Measurements from ENCODE around the gene GRIP2.

Gene GRIP2

DNA sequence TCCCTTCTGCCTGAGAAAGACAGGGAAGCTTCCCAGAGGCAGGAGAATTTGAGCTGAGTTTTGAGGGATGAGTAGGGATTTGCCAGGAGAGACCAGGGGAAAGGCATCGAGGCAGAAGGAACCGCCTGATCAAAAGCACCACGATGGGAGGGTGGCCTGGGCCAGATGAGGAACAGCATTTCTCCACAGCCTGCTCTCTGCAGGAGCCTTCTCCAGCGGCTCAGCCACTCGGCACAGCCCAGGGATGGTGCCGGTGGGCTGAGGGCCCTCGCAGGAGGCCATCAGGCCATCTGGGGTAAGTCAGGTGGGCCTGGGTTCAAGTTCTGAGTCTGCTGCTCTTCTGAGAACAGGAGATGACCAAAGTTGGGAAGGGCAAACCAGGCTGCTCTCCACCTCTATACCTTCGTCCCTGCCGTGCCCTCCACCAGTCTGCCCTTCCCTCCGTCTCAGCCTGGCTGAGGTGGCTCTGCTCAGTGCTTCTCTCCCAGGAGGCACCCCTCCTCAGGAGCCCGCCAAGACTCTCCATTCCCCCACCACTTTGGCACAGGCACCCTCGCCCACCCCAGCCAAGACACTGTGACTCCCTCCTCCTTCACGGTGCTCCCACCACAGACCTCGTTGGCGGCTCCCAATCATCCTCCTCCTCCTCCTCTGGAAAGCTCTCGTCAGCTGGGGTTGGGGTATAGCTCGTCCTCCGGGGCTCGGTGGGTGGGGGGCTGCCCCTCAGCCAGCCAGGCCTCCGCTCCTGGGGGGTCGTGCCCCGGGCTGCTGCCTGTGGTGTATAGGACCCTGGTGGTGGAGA, 34.9 kb downstream of the GRIP2 start:
- no peak for DNase-seq

DNA sequence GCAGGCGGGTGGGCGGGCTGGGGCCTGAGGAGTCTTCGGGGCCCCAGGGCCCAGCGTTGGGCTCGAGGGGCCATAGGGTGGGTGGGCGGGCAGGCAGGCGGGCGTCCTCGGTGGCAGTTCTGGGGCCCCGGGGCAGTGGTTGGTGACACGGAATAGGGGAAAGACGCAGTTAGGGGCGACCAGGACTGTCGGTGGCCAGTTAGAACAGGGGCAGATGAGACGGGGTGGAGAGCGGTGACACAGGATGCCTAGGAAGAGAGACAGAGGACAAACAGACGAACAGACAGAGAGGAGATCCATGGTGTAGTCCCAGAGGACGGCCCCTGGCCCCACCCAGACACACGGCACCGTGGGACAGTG, 36.5 kb downstream of the GRIP2 start:
- DNase-seq = no peak

DNA sequence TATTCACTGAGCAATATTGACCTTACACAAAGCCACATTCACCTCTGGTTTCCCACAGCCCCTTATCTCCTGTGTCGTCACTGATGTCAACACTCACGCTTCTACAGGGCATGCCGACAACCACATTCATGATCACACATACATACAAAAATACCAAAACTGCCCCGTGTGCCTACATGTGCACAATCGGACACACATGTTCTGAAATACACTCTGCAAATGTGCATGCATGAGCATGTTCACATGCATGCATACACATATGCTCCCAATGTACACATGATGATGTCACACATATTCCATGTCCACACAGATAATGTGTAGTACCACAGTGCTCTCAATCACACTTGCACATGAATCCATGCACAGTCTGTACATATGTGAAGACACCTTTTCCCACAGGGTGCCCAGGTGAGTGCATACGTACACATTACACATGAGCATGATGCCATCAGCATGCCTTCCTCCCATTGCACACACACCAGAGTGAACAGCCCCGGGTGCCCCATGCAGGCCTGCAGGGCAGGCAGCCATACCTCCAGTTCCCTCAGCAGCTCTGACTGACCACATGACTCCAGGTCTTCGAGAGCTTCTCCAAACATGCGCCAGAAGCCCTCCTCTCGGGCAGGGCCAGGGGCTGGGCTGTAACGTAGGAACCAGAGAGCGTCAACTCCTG, 37.0 kb downstream of the GRIP2 start:
- DNase-seq = no peak

DNA sequence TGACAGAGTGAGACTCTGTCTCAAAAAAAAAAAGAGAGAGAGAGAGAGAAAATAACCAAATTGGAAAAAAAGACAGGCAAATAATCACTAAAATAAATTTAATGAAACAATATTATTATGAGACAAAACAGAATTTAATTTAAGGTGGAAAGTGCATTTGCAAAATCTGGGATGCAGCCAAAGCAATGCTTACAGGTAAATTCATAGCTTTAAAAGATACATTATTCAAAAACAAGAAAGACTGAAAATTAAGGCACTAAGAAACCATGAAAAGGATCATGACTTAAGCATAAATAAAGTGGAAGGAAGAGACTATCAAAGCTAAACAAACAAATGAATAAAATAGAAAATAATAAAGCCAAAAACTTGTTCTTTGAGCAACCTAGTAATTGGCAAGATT, 37.7 kb downstream of the GRIP2 start:
- no peak for DNase-seq

DNA sequence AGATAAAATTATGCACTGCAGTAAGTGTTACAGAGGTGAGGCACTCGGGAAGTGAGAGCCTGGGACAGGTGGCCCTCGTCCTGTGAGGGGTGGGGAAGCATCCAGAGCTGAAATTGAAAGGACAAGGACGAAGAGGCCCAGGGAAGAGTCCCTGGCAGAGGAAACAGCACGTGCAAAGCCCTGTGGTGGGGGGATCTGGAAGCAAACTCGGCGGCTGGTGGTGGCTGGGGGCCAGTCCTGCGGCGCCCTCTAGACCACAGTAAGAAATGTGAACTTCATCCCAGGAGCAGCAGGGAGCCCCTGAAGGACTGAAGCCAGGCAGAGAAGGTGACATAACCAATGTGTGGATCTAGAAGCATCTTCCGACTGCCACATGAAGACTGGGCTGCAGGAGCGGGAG, 42.8 kb downstream of the GRIP2 start:
- DNase-seq = no peak

DNA sequence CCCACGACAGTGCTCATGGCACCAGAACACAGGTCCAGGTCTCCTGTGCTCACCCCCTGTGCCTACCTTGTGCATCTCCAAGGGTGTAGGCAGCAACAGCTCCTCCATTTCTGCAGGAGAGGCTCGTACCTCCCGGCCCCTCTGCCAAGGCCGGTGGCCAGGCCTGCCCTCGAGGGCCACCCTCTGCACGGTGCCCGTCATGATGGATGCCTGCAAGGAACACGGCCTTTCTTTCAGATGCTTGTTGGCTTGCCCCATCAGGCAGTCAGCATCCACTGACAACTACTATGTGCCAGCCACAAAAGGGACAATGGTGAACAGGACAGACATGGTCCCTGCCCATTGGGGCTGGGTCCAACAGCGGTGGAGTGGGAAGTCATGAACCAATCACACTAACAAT, 43.8 kb downstream of the GRIP2 start:
- no peak for DNase-seq

DNA sequence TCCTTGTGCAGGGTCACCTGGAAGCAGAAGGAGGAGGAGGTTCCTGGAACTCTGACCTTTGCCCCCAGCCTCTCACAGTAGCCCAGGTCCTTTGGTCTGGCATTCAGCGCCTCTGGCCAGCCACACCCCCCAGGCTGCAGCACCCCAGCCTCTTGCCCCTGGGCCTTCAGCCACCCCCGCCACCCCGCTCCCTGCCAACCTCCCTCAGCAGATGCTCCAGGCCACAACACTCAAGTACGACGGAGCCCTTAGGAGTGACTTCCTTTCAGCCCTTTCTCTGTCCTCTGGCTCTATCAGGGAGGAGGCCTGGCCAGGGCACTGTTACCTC, 45.2 kb downstream of the GRIP2 start:
- DNase-seq = no peak

DNA sequence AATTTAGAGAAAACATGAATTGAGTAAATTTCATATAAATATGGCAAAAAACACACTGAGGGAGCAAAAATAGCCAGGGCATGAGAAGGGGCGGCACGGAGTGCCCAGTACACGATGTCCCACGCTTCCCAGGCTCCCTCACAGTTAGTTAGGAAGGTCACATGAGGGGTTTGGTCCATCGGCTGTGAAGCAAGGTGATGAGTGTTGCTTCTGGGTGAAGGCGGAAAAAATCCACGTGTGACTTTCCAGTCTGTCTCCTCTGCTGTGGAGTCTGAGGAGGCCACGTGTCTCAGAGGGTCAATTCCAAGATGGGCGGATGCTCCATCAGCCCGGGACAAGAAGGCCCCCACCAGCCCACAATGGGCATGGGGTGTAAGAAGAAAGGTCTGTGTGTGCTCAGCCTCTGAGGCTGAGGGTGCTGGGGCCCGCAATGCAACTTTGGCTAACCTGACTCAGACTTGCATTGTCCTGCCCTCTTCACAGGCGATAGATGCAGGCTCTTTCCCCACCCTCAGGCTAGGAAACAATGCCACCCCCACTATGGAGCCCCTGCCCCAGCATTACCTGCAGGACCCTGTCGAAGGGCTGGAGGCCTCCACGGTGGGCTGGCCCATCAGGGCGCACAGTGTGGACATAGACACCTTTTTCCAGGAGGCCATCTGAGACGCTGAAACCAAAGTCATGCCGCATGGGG, 45.7 kb downstream of the GRIP2 start:
- no peak for DNase-seq

DNA sequence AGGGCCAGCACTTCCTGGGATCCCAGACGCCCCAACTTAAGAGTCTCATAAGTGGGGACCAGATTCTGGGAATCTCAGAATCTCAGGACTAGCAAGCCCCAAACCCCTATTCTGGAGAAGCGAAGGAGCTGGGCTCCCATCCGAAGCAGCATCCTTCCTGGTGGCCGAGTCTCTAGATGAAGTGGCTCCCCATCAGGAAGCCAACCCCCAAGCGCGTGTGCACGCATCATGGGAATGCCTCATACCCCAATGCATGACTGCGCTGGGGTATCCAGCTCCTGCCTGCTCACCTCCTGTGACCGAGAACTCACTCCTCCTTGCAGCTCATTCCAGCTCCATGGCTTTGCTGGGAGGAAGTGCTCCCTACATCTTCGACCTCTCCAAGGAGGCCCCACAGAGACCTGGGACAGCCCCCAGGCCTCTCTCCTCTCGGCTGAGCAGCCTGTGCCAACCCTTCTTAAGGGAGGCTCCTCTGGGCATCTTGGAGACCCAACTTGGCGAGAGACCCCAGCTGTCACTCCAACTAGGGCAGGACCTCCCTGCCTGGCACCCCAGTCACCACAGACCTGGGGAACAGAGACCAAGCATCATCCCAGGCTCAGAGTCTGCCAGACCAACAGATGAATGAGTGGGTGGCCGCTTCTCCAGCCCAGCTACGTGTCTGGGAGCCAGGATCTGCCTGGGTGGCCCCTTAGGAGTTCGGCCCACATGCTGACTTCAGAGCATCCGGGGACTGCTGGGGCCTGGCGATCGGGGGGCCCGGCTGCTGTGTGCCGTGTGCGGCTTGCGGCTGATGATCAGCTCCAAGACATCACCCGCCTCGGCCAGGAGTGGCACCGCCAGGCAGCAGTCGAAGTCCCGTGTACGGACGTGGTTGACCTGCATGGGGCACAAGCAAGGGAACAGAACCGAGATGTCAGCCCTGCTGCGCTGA, 46.9 kb downstream of the GRIP2 start:
- no peak for DNase-seq

DNA sequence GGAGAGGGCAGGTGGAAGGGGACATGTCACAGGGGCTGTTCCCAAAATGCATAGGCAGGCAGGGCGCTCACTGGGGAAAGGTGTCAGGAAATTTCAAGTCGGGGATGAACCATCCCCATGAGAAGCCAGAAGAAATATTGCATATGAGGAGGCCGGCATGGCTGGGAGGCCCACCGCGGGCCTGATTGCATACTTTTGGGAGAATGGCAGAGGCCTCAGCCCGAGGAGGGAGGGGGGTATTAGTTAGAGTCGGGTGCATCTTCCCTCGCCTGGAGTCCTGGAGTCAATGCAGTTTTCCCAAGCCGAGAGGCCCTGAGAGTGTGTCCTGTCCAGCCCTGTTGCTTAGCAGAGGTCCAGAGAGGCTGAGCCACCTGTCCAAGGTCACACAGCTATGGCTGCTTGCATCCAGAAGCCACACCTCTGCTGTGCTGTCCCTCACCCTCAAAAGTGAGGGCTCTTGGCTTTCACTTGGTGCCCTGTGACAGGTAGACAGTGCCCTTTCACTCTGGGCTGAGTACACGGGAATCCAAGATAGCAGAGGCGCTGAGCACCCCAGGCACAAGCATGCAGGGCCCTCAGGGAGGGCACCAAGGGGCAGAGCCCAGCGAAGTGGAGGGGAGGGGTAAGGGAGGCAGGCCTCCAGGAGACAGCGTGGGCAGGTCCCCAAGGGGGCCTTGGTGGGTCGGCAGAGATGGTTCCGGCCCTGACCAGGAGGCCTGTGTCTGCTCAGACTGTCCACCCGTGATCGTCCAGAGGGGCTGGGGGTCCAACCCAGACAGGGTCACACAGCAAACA, 48.5 kb downstream of the GRIP2 start:
- DNase-seq = no peak

DNA sequence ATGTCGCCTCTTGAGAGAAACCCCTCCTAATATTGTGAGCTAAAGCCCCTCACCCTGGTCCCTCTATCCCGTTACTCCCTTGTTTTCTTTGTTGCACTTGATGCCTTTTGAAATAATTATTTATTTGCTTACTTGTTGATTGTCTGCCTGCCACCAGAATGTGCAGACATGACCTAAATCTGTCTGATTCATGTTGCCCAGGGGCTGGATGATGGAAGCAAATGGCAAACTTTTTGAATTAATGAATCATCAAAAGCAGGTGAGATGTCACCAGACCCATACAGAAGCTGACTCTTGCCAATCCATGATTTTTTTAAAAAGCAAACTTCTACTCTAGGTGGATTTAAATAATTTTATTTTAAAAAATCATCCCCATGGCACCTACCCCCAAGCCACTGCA, 49.3 kb downstream of the GRIP2 start:
- DNase-seq = no peak

DNA sequence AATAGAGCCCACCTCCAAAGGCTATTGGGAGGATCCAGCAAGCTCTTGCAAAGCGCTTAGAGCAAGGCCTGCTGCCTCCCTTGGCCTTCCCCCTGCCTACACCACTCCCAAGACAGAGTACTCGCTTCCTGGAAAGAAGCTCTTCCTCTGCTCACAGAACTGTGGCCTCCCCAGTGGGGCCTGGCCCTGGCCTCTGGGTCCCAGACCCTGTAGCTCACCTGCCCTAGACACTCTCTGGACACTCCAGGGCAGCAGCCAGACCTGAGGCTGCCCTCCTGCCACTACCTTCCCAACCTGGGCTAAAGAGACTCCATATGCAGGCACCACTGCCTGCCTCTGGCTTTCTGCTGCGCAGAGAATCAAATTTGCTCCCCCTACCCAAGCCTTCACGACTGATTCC, 49.9 kb downstream of the GRIP2 start:
- DNase-seq = no peak

DNA sequence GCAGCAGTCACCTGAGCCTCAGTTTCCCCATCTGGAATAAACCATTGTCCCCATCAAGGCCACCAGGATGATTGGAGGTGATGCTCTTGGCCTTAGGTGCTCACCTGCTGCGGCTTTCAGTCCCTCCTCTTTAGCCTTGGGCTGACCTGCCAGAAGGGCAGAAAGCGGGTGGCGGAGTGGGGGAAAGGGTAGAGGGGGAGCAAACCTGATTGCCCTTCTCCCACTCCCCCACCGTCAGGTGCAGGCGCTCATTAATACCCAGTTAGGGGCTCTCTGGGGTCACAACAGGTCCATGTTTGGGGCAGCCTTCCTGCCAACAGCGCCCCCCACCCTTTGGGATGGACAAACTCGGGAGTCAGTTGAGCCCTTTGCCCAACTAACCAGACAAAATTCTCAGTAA, 50.5 kb downstream of the GRIP2 start:
- DNase-seq = no peak

DNA sequence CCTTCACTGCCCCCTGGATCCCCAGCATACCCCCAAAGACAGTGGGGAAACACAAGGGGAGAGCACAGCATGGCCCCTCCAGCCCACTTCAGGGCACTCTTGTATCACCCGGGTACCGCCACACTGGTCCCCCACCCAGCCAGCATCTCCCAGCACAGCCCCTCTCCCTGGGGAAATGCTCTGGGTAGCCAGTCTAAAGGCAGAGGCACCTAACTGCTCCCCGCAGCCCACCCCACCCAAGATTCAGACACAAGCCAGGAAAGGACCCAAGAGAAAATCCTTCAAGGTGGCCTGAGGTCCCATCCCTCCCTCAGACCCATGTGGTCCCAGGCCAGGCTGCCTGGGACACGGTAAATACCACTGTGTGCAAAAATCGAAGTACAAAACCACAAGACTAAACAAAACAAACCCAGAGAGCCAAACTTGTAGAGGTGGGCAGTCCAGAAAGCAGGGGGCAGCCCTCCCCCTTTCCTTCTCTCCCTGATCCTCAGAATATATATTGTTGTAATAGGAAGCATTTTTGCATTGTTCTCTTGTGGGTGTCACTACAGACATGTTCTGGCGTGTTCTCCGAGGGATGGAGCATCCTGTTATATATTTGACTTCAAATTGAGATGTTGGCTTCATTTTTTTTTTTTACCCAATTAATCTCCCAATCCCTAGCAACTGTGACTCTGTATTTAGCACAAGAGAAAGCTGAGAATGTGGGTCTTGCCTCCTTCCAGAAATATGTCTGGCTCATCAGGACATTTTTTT, 51.7 kb downstream of the GRIP2 start:
- no peak for DNase-seq

DNA sequence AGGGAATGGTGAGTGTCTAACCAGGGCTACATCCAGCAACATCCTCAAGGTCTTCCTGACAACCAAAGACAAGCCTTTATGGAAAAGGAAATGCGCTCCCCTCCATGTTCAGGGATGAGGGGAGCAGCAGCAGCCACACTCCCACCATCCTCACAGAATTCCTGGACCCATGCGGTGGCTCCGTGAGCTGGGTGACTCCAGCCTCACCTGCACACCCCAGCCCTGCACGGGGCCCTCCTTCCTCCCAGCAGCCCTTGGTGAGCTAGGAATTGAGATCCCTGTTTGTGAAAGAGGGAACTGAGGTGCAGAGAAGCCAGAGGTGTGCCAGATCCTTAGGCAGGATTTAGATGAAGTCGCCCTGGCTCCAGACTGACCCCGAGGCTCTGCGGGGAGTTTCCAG, 52.3 kb downstream of the GRIP2 start:
- DNase-seq = no peak

DNA sequence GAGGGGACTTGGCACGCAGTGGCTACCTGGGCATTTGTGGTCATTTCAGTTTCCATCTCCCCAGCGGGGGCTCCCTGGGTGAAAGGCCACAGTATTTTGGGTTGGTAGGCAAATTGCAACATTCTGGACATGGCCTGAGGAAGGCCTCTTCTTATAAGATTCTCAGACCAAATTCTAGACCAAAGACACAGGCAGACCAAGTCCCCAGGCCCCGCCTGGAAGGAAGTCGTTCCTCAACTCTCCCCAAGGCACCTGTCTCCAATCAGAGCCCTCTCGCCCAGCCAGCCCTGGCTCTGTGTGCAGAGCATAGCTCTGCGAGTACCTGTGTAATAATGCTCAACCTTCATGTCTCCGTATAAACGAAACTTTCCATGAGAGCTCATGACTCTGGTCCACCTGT, 53.1 kb downstream of the GRIP2 start:
- DNase-seq = no peak

DNA sequence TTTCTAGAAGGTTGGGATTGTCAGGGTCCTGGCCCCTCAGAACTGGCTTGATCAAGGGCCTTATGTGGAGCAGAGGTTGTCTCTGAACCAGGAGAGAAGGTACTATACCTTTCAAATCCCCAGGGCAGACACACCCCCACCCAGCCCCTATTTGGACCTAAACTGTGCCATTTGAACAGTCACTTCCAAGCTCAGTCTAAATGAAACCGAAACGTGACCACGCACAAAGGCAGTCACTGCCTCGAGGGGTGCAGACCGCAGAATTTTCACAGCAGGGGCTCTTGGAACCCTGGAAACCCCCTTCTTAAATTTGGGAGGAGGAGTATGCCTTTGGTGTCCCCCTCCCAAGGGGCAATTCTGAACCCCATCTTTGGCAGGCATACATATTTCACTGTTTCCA, 53.7 kb downstream of the GRIP2 start:
- no peak for DNase-seq

DNA sequence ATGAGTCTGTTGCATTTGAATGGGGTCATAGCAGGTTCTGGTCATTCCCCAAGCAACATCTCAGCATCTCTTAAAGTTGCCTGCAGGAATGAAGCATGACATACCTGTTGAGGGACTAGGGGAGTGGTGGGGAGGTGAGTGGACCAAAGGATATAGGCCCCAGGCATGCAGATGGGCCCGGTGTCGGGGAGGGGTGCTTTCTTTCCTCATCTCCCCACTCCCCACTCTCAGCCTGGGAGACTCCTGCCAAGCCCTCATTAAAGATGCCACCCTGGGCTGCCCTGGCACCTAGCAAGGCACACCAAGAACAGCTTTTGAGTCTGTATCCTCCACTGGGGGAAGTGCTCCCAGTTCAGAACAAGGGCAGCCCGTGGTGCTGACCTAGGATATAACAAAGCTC, 54.2 kb downstream of the GRIP2 start:
- DNase-seq = no peak

DNA sequence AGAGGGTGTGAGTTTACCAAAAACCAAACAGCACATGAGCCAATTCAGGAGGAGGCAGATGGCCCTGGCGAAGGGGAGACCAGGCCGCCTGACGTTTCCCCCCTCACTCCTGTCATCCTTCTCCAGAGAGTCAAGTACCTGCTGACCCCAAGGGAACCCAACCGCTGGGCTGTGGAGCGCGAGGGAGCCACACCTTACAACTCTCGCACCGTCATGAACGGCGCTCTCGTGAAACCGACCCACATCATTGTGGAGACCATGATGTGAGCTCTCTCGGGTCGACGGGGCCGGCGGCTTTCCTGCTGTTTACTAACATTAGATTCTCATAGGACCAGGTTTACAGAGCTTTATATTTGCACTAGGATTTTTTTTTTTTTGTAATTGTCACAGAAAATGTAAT, 55.4 kb downstream of the GRIP2 start:
- no peak for DNase-seq

DNA sequence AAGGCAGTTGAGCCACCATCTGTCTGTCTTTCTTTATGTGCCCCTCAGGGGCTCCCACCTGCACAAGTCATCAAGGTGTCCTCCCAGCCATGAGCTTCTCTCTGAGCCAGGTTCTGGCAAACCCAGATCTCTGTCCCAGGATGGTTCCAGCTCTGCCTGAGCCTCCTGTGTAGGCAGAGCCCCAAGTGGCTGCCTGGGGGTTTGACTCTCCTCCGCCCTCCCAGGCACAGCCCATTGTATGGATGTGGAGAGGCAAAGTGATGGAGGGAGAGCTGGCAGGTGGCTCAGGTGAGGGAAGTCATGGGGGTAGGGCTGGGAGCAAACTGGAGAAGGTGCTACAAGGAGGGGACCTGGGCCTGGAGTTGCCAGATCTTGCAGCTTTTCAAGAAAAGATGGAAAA, 56.9 kb downstream of the GRIP2 start:
- no peak for DNase-seq

DNA sequence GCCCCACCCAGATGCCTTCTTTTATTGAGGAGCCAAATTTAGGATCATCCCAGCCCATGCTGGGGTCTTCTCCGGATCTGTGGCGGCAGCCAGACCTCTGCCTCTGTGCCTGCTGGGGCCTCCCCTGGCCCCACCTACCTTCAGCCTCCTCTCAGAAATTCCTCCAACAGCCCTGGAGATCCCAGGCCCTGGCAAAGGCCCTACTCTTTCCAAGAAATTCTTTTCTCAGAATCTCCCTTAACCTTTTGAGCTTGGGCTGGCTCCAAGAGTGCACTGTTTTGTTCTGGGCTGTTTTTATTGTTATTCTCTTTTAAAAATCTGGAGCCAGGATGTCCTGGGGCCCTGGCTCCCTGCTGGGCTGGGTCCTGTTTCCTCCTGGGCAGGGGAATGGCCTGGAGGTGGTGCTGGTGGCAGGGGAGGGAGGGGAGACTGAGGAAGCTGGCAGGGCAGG, 57.8 kb downstream of the GRIP2 start:
- no peak for DNase-seq

DNA sequence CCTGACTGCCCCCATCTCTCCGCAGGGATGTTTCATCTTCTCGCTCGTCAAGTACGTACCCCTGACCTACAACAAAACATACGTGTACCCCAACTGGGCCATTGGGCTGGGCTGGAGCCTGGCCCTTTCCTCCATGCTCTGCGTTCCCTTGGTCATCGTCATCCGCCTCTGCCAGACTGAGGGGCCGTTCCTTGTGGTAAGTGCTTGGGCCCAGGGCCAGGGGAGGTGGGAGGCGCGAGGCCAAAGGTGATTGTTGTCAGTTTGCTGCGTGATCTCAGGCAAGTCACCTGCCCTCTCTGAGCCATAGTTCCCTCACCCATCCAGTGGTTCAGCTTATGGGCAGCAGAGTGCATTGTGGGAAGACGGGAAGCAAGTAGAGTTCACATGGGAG, 58.5 kb downstream of the GRIP2 start:
- no peak for DNase-seq

Data from EL (cell line).